Testis (tissue), 2 donors: ENCODE measurements around the gene RPL31.

ENCODE experiments used
- POLR2A ChIP-seq: fragments of 450-650 bp; IDR thresholded peaks from one replicate; pipeline ENCODE4 v1.6.1; 2017; ENCODE audit warnings: antibody characterized with exemption, mild to moderate bottlenecking, moderate library complexity
- TF ChIP-seq, protein P1 (sequence below), 3 experiments: fragments of 450-650 bp in 2 of 3; fragments of 200-600 bp in 1 of 3; sonication (generic) in 1 of 3; IDR thresholded peaks; one replicate each; pipeline ENCODE4 v1.5.1; 2016 to 2019; ENCODE audit warnings: antibody characterized with exemption in 3 of 3, mild to moderate bottlenecking in 2 of 3, moderate library complexity in 1 of 3

DNA sequence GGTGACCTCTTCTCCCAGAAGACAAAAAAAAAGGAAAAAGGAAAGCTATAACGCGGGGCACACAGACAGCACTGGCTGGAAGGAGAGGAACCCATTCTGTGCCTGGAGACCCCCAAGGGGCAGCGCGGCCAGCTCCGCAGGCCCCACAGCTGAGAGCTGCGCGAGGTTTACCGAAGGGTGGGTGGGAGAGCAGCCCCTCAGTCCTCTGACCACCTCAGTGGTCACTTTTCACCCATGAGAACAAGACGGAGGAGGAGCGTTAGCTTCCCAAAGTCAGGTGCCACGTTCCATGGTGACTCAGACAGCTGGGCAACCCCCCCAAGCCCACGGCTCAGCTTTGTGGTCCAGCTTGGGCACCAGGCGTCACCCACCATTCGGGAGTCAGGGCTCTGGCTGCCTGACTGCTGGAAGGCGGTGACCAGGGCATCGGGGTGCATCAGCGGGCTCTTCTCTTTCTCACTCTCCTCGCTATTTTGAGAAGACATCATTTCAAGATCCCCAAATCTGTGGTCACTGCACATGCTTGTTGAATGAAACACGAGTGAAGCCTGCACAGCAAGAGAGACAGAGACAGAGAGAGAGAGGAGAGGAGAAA is 35.2 kb downstream of the RPL31 start:
- TF ChIP-seq, protein P1, sequence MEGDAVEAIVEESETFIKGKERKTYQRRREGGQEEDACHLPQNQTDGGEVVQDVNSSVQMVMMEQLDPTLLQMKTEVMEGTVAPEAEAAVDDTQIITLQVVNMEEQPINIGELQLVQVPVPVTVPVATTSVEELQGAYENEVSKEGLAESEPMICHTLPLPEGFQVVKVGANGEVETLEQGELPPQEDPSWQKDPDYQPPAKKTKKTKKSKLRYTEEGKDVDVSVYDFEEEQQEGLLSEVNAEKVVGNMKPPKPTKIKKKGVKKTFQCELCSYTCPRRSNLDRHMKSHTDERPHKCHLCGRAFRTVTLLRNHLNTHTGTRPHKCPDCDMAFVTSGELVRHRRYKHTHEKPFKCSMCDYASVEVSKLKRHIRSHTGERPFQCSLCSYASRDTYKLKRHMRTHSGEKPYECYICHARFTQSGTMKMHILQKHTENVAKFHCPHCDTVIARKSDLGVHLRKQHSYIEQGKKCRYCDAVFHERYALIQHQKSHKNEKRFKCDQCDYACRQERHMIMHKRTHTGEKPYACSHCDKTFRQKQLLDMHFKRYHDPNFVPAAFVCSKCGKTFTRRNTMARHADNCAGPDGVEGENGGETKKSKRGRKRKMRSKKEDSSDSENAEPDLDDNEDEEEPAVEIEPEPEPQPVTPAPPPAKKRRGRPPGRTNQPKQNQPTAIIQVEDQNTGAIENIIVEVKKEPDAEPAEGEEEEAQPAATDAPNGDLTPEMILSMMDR (IDR thresholded peaks at IDR 0.05): no peak
- TF ChIP-seq POLR2A: no peak
